K562 (cell line): ENCODE measurements around the gene SMARCA4. TPM values are rescaled to one million over a fixed set of nuclear protein-coding genes. Genes with fewer than 3 reads are reported as not detected.

ENCODE experiments used
- BHLHE40 ChIP-seq: IDR thresholded peaks from 2 replicates; pipeline ENCODE4 v1.6.1; 2011; ENCODE audit warnings: low read length, improper control_type of control experiment
- BRF1 ChIP-seq: IDR thresholded peaks from 3 replicates; pipeline ENCODE4 v1.6.1; 2011; ENCODE audit warnings: borderline replicate concordance, mild to moderate bottlenecking; ENCODE audit not compliant: insufficient read length; ENCODE audit errors: extremely low read depth
- CBX3 ChIP-seq, 2 experiments: IDR thresholded peaks; 1 replicate in 1 of 2; 2 replicates in 1 of 2; pipeline ENCODE4 v1.6.1; 2012; ENCODE audit warnings: inconsistent platforms in 2 of 2, low read length in 2 of 2, borderline replicate concordance in 1 of 2, control low read depth in 1 of 2
- CREM ChIP-seq: IDR thresholded peaks from 2 replicates; pipeline ENCODE4 v1.6.1; 2014; ENCODE audit warnings: antibody characterized with exemption, low read depth
- E2F6 ChIP-seq, 2 experiments: IDR thresholded peaks; 2 replicates each; pipeline ENCODE4 v1.6.1; 2011; ENCODE audit warnings: borderline replicate concordance in 1 of 2, control low read depth in 1 of 2, low read depth in 1 of 2, low read length in 1 of 2, mild to moderate bottlenecking in 1 of 2, mixed read lengths in 1 of 2, moderate library complexity in 1 of 2; ENCODE audit not compliant: insufficient read depth in 1 of 2, insufficient read length in 1 of 2, poor library complexity in 1 of 2, severe bottlenecking in 1 of 2; ENCODE audit errors: extremely low read depth in 1 of 2
- JUN ChIP-seq, 2 experiments: sonication (generic) in 1 of 2; formaldehyde crosslinking in 1 of 2; IDR thresholded peaks; 2 replicates each; pipeline versions ENCODE4 v1.6.1 to v1.8.0; 2012 to 2022; ENCODE audit warnings: borderline replicate concordance in 2 of 2, mild to moderate bottlenecking in 2 of 2, improper control_type of control experiment in 1 of 2, low read depth in 1 of 2, low read length in 1 of 2, missing genetic modification reagents in 1 of 2
- MAZ ChIP-seq, 2 experiments: fragments of 450-650 bp in 1 of 2; sonication (generic) in 1 of 2; formaldehyde crosslinking; IDR thresholded peaks in 1 of 2; conservative IDR thresholded peaks in 1 of 2; 2 replicates each; pipeline versions ENCODE4 v1.4.0 to v1.5.0; 2020; ENCODE audit warnings: mild to moderate bottlenecking in 1 of 2, missing genetic modification reagents in 1 of 2
- MEIS2 ChIP-seq: fragments of 450-650 bp; IDR thresholded peaks from 2 replicates; pipeline ENCODE4 v1.6.1; 2014; ENCODE audit warnings: mild to moderate bottlenecking; ENCODE audit not compliant: partially characterized antibody
- MYBL2 ChIP-seq, 2 experiments: fragments of 450-650 bp in 1 of 2; sonication (generic) in 1 of 2; formaldehyde crosslinking in 1 of 2; IDR thresholded peaks; 2 replicates each; pipeline versions ENCODE4 v1.6.1 to v1.8.1; 2017 to 2022; ENCODE audit warnings: borderline replicate concordance in 1 of 2, inconsistent platforms in 1 of 2, low read depth in 1 of 2, mild to moderate bottlenecking in 1 of 2, missing genetic modification reagents in 1 of 2, moderate library complexity in 1 of 2
- NKRF ChIP-seq: fragments of 450-650 bp; IDR thresholded peaks from 2 replicates; pipeline ENCODE4 v1.6.1; 2016; ENCODE audit warnings: borderline replicate concordance
- RAD21 ChIP-seq, 2 experiments: fragments of 250-450 bp in 1 of 2; fragments of 450-650 bp in 1 of 2; sonication (Bioruptor Pico) in 1 of 2; formaldehyde crosslinking in 1 of 2; IDR thresholded peaks in 1 of 2; conservative IDR thresholded peaks in 1 of 2; 2 replicates each; pipeline versions ENCODE4 v1.4.0 to v1.8.0; 2020 to 2022; ENCODE audit warnings: mild to moderate bottlenecking in 2 of 2, moderate library complexity in 1 of 2
- SMARCA5 ChIP-seq: fragments of 450-650 bp; IDR thresholded peaks from 2 replicates; pipeline ENCODE4 v1.6.1; 2016
- SMC3 ChIP-seq: conservative IDR thresholded peaks from 2 replicates; pipeline ENCODE4 v1.6.1; 2011; ENCODE audit warnings: low read depth, low read length, improper control_type of control experiment; ENCODE audit not compliant: insufficient read depth
- SP2 ChIP-seq: IDR thresholded peaks from 2 replicates; pipeline ENCODE4 v1.6.1; 2011; ENCODE audit warnings: mild to moderate bottlenecking, low read depth, low read length, moderate library complexity; ENCODE audit not compliant: poor library complexity, severe bottlenecking; ENCODE audit errors: extremely low read depth
- SPI1 ChIP-seq: IDR thresholded peaks from 2 replicates; pipeline ENCODE4 v1.6.1; 2011; ENCODE audit warnings: low read depth, low read length, control low read depth, borderline replicate concordance
- TSC22D4 ChIP-seq: fragments of 450-650 bp; IDR thresholded peaks from 2 replicates; pipeline ENCODE4 v1.6.1; 2016; ENCODE audit warnings: missing genetic modification characterization, missing biosample characterization, control low read depth
- ZNF444 ChIP-seq: fragments of 250-450 bp; sonication (Bioruptor Pico); IDR thresholded peaks from 2 replicates; pipeline ENCODE4 v1.4.0; 2020; ENCODE audit warnings: mild to moderate bottlenecking, moderate library complexity
- ZNF507 ChIP-seq: conservative IDR thresholded peaks from 2 replicates; pipeline ENCODE4 v1.6.1; 2017; ENCODE audit warnings: missing genetic modification characterization, missing compliant biosample characterization
- ZSCAN32 ChIP-seq: fragments of 450-650 bp; formaldehyde crosslinking; IDR thresholded peaks from 2 replicates; pipeline ENCODE4 v1.4.0; 2020; ENCODE audit warnings: mild to moderate bottlenecking, moderate library complexity
- polyA plus RNA-seq, 8 experiments: library from polyadenylated mRNA; depleted of rRNA in 4 of 8; stranded (reverse) in 5 of 8; unstranded in 3 of 8; fragments of >200 nt; fragmentation: Nextera tagmentation in 2 of 8; fragmentation: Illumina TruSeq in 1 of 8; extraction: Ambion mirVana in 2 of 8; extraction: Trizol in 1 of 8; gene quantifications; 2 replicates each; pipeline versions ENCODE4 v1.2.1 to v1.2.3, GENCODE V29; 2011 to 2014; ENCODE audit warnings: inconsistent platforms in 1 of 8, missing spikeins in 1 of 8
- total RNA-seq, 7 experiments: library from RNA; depleted of rRNA in 6 of 7; stranded (reverse); fragments of >200 nt in 6 of 7; fragmentation: Illumina TruSeq in 2 of 7; extraction: Trizol in 2 of 7; gene quantifications; 2 replicates each; pipeline versions ENCODE4 v1.2.1 to v1.2.3, GENCODE V29; 2011 to 2021; ENCODE audit warnings: low replicate concordance in 1 of 7

The SMARCA4 gene
- total and polyA plus RNA-seq, 9 of the 15 experiments (the other 6 are each of a cell fraction or from before 2014, with no cell fraction given): 19.3 to 207 (median 52.1) TPM

GRCh38 chr19:11035441-11036377 lies 74.9 kb downstream of the SMARCA4 start (continued):
- TF ChIP-seq NKRF (peak; percentile 44; the same call in 1 of the 2 replicates), JUN (IDR thresholded peaks at IDR 0.05; ENCODE audit: borderline replicate concordance, low read depth, low read length) (peak; percentile 41; the same call in 1 of the 2 replicates), JUN (CRISPR knock-in tag; IDR thresholded peaks at IDR 0.05; ENCODE audit: borderline replicate concordance) (no peak), RAD21 (CRISPR knock-in tag; conservative IDR thresholded peaks at IDR 0.05 in 1 of 2, IDR thresholded peaks at IDR 0.05 in 1 of 2) (peak; percentile 85 to 91), BHLHE40 (peak; percentile 24; the same call in 1 of the 2 replicates), MAZ (CRISPR knock-in tag; conservative IDR thresholded peaks at IDR 0.05 in 1 of 2, IDR thresholded peaks at IDR 0.05 in 1 of 2) (0 out of 4 replicates have a peak, but pooled peaks of 1 of the 2 experiments have one; percentile 40), ZNF507 (no peak), MYBL2 (IDR thresholded peaks at IDR 0.05; ENCODE audit: low read depth) (no peak), MYBL2 (CRISPR knock-in tag; IDR thresholded peaks at IDR 0.05; ENCODE audit: borderline replicate concordance) (no peak), CBX3 (IDR thresholded peaks at IDR 0.05; ENCODE audit: borderline replicate concordance in 1 of 2, low read length in 2 of 2) (peak in 1 of 2 experiments; percentile 44; a peak in 1 of 3 replicates), SP2 (no peak), ZSCAN32 (CRISPR knock-in tag) (no peak), SMC3 (peak; percentile 87), ZNF444 (CRISPR knock-in tag) (no peak), TSC22D4 (tag) (no peak), E2F6 (IDR thresholded peaks at IDR 0.05; ENCODE audit: borderline replicate concordance in 1 of 2, extremely low read depth in 1 of 2, insufficient read depth in 1 of 2, insufficient read length in 1 of 2, low read depth in 1 of 2, low read length in 1 of 2, poor library complexity in 1 of 2, severe bottlenecking in 1 of 2) (peak in 1 of 2 experiments; percentile 59), SPI1 (0 out of 2 replicates have a peak, but pooled peaks have one; percentile 23), SMARCA5 (0 out of 2 replicates have a peak, but pooled peaks have one; percentile 23), MEIS2 (peak; percentile 51), CREM (0 out of 2 replicates have a peak, but pooled peaks have one; percentile 24), BRF1 (no peak)
